HL-60 (cell line): ENCODE measurements around the gene PDSS2.

Experiments used
- CTCF ChIP-seq: IDR thresholded peaks from one replicate; pipeline ENCODE4 v1.5.1; 2011; ENCODE audit warnings: low read length, control low read depth, inconsistent platforms; ENCODE audit not compliant: insufficient read depth
- GABPA ChIP-seq: IDR thresholded peaks from 2 replicates; pipeline ENCODE4 v1.6.1; 2012; ENCODE audit warnings: low read depth
- POLR2AphosphoS5 ChIP-seq: IDR thresholded peaks from 2 replicates; pipeline ENCODE4 v1.6.1; 2012; ENCODE audit warnings: low read depth
- REST ChIP-seq: IDR thresholded peaks from 2 replicates; pipeline ENCODE4 v1.6.1; 2012; ENCODE audit warnings: low read depth; ENCODE audit not compliant: insufficient replicate concordance

- TF ChIP-seq POLR2AphosphoS5 (no peak), REST (no peak), CTCF (no peak), GABPA (no peak)
These were observed 56.8 kb downstream of the PDSS2 start for GRCh38 chr6:107402533-107402932.
